Measurements from ENCODE around the gene MRPL36.

DNA sequence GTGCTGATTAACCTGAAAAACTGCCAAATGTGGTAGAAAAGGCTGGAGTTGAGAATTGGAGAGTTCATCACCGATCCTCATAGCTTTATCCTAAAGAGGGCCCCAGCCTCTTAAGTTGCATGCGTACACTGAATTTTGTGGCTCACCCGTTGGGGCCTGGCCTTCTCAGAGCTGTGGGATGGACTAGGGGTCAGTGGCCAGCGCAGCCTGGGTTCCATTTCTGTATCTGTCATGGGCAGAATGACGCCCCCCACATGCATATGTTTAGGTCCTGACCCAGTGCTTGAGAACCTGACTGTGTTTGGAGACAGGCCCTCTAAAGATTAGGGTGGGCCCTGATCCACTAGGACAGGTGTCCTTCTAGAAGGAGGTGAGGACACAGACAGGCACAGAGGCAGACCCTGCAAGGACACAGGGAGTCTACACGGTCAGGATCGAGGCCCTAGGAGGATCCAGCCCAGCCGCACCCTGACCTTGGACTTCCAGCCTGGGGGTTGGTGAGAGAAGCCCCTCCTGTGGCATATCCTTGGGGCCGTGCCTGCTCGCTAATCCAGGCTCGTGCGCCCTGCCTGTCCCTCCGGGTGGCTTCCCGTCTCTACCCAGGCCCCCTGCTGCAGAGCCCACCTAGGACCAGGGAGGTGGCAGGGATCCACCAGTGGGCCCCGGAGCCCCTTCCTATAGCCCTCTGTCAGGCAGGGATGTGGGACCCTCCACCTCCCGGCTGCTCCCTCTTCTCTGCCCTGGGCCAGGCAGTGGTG, 33.8 kb upstream of the MRPL36 start:
- TF ChIP-seq CTCF (IDR thresholded peaks at IDR 0.05) (no peak), REST (IDR thresholded peaks at IDR 0.05; ENCODE audit: insufficient read depth in 1 of 2, low read depth in 2 of 2, low read length in 1 of 2) (no peak), TCF7L2 (IDR thresholded peaks at IDR 0.05; ENCODE audit: low read depth, low read length) (no peak), POLR2AphosphoS5 (IDR thresholded peaks at IDR 0.05; ENCODE audit: low read depth, low read length) (no peak), SIN3A (IDR thresholded peaks at IDR 0.05; ENCODE audit: borderline replicate concordance, insufficient read depth, low read depth, low read length) (no peak)
